ENCODE results near the gene CRABP2. TPM values are rescaled to one million over a fixed set of nuclear protein-coding genes. Genes with fewer than 3 reads are reported as not detected.

The CRABP2 gene
- total RNA-seq, 1 donor from 2014 or later, result 0.55 TPM

- peaks cover 23% of the 10 kb centered on the region for H3K27me3 Mint-ChIP-seq
- ChIA-PET CTCF (interaction anchor here (1.0 to 4.6 kb wide), 10 partner anchors 17 to 275 kb away, joined by 3 to 34 read pairs (median 8); partner anchors contain the start of genes HAPLN2 and NES), POLR2A (interaction anchor here (1.3 to 1.4 kb wide), 2 partner anchors 59 to 68 kb away, joined by 3 to 4 read pairs; partner anchors contain the start of genes GPATCH4, ISG20L2 and METTL25B)
- intact Hi-C loops (cut with micrococcal nuclease), result loop anchor here (1.0 to 2.0 kb wide), 5 partner anchors 18 to 230 kb away; partner anchors contain the start of gene CRABP2
- peaks cover 90% of the 10 kb centered on the region for H3K4me1 Mint-ChIP-seq
- H3K36me3 Mint-ChIP-seq (ENCODE audit: low read depth), result no peaks in the 10 kb centered on the region
- DNase-seq (peak; percentile 87), ATAC-seq (ENCODE audit: low read depth) (peak; percentile 85)
- peak overlapping the region; percentile 62 for H3K4me3 Mint-ChIP-seq
- H3K27ac Mint-ChIP-seq, result peak overlapping the region; percentile 63
- peak; percentile 66 for TF ChIP-seq CTCF (IDR thresholded peaks at IDR 0.05)
- no peaks in the 10 kb centered on the region for H3K9me3 Mint-ChIP-seq
Observed at GRCh38 chr1:156659988-156660751, 45.2 kb downstream of the CRABP2 start.

GRCh38 chr1:156659661-156659987 lies 45.8 kb downstream of the CRABP2 start:
- no peak for TF ChIP-seq CTCF (IDR thresholded peaks at IDR 0.05)
- CTCF ChIA-PET, result interaction anchor here (1.0 to 4.6 kb wide), 8 partner anchors 19 to 274 kb away, joined by 3 to 34 read pairs (median 8); partner anchors contain the start of gene HAPLN2
- peak overlapping the region; percentile 62 for H3K4me3 Mint-ChIP-seq
- H3K36me3 Mint-ChIP-seq (ENCODE audit: low read depth), result no peaks in the 10 kb centered on the region
- intact Hi-C loops (cut with micrococcal nuclease), result no loop called here
- DNase-seq, result no peak
- H3K9me3 Mint-ChIP-seq, result no peaks in the 10 kb centered on the region
- H3K4me1 Mint-ChIP-seq, result peaks cover 84% of the 10 kb centered on the region
- POLR2A ChIA-PET, result interaction anchor here (1.4 kb wide), 1 partner anchor 69 kb away, joined by 4 read pairs; the partner anchor contains the start of genes ISG20L2 and METTL25B
- H3K27ac Mint-ChIP-seq, result no peak overlapping the region
- no peak for ATAC-seq (ENCODE audit: low read depth)
- H3K27me3 Mint-ChIP-seq, result peaks cover 28% of the 10 kb centered on the region

GRCh38 chr1:156658945-156659574 lies 46.3 kb downstream of the CRABP2 start:
- intact Hi-C loops (cut with micrococcal nuclease), result no loop called here
- Mint-ChIP-seq H3K9me3 (no peaks in the 10 kb centered on the region), H3K27me3 (peaks cover 33% of the 10 kb centered on the region), H3K4me3 (no peak overlapping the region), H3K27ac (peak overlapping the region; percentile 7), H3K36me3 (ENCODE audit: low read depth) (no peaks in the 10 kb centered on the region), H3K4me1 (peaks cover 79% of the 10 kb centered on the region)
- ChIA-PET CTCF (interaction anchor here (1.0 to 4.6 kb wide), 11 partner anchors 19 to 274 kb away, joined by 3 to 34 read pairs (median 6); partner anchors contain the start of gene HAPLN2), POLR2A (interaction anchor here (1.4 kb wide), 1 partner anchor 69 kb away, joined by 4 read pairs; the partner anchor contains the start of genes ISG20L2 and METTL25B)
- no peak for DNase-seq
- no peak for ATAC-seq (ENCODE audit: low read depth)
- no peak for TF ChIP-seq CTCF (IDR thresholded peaks at IDR 0.05)

GRCh38 chr1:156658496-156658895 lies 46.9 kb downstream of the CRABP2 start:
- ChIA-PET POLR2A (no interaction called here), CTCF (interaction anchor here (0.9 to 4.6 kb wide), 6 partner anchors 20 to 272 kb away, joined by 3 to 34 read pairs (median 4); no protein-coding TSS in a partner anchor)
- no peaks in the 10 kb centered on the region for H3K9me3 Mint-ChIP-seq
- peaks cover 73% of the 10 kb centered on the region for H3K4me1 Mint-ChIP-seq
- H3K27me3 Mint-ChIP-seq, result peaks cover 38% of the 10 kb centered on the region
- no peaks in the 10 kb centered on the region for H3K36me3 Mint-ChIP-seq (ENCODE audit: low read depth)
- DNase-seq (no peak), ATAC-seq (ENCODE audit: low read depth) (no peak)
- H3K27ac Mint-ChIP-seq, result no peak overlapping the region
- no peak overlapping the region for H3K4me3 Mint-ChIP-seq
- intact Hi-C loops (cut with micrococcal nuclease), result no loop called here
- TF ChIP-seq CTCF (IDR thresholded peaks at IDR 0.05), result no peak

All from activated B cell treated with CpG ODN at 0.5 μM for 24 hours (primary cell).